HepG2 (cell line): ENCODE measurements around the gene CHRM5. TPM values are rescaled to one million over a fixed set of nuclear protein-coding genes. Genes with fewer than 3 reads are reported as not detected.

ENCODE experiments used
- CENPT ChIP-seq: sonication (generic); formaldehyde crosslinking; IDR thresholded peaks from 2 replicates; pipeline ENCODE4 v1.8.0; 2022; ENCODE audit warnings: low read depth, mild to moderate bottlenecking, moderate library complexity, missing genetic modification reagents
- FOSL1 ChIP-seq: sonication (generic); formaldehyde crosslinking; IDR thresholded peaks from 2 replicates; pipeline ENCODE4 v1.9.0; 2021; ENCODE audit warnings: missing genetic modification reagents, borderline replicate concordance
- GABPA ChIP-seq, 2 experiments: IDR thresholded peaks; 2 replicates each; pipeline ENCODE4 v1.6.1; 2011 to 2016; ENCODE audit warnings: low read depth in 2 of 2, low read length in 1 of 2, missing biosample characterization in 1 of 2, missing genetic modification characterization in 1 of 2
- HES4 ChIP-seq: sonication (generic); formaldehyde crosslinking; IDR thresholded peaks from 2 replicates; pipeline ENCODE4 v1.9.0; 2021; ENCODE audit warnings: mild to moderate bottlenecking, missing genetic modification reagents, borderline replicate concordance
- HNF4A ChIP-seq: sonication (generic); formaldehyde crosslinking; IDR thresholded peaks from 2 replicates; pipeline ENCODE4 v1.4.0; 2020; ENCODE audit warnings: missing genetic modification reagents
- IRX3 ChIP-seq: sonication (generic); formaldehyde crosslinking; IDR thresholded peaks from 2 replicates; pipeline ENCODE4 v1.8.1; 2023; ENCODE audit warnings: mild to moderate bottlenecking, low read depth, missing genetic modification reagents, borderline replicate concordance
- MAZ ChIP-seq, 2 experiments: sonication (generic) in 1 of 2; formaldehyde crosslinking in 1 of 2; IDR thresholded peaks; 2 replicates each; pipeline versions ENCODE4 v1.5.0 to v1.6.1; 2012 to 2020; ENCODE audit warnings: low read depth in 2 of 2, mild to moderate bottlenecking in 2 of 2, borderline replicate concordance in 1 of 2, improper control_type of control experiment in 1 of 2, low read length in 1 of 2, missing genetic modification reagents in 1 of 2, moderate library complexity in 1 of 2
- NR2C2 ChIP-seq: sonication (generic); formaldehyde crosslinking; IDR thresholded peaks from 2 replicates; pipeline ENCODE4 v1.4.0; 2020; ENCODE audit warnings: missing genetic modification reagents, mild to moderate bottlenecking, moderate library complexity, borderline replicate concordance
- RBFOX2 ChIP-seq: fragments of 200-400 bp; formaldehyde crosslinking; IDR thresholded peaks from 2 replicates; pipeline ENCODE4 v1.6.1; 2017; ENCODE audit warnings: low read depth, mild to moderate bottlenecking, low read length
- RBM39 ChIP-seq: fragments of 200-400 bp; formaldehyde crosslinking; IDR thresholded peaks from one replicate; pipeline ENCODE4 v1.6.1; 2018; ENCODE audit warnings: antibody characterized with exemption, mild to moderate bottlenecking, low read depth, low read length; ENCODE audit not compliant: poor library complexity, severe bottlenecking
- TMF1 ChIP-seq: sonication (generic); formaldehyde crosslinking; IDR thresholded peaks from 2 replicates; pipeline ENCODE4 v1.8.1; 2022; ENCODE audit warnings: low read depth, missing genetic modification reagents
- WIZ ChIP-seq: sonication (generic); formaldehyde crosslinking; IDR thresholded peaks from 2 replicates; pipeline ENCODE4 v1.5.1; 2020; ENCODE audit warnings: mild to moderate bottlenecking, missing genetic modification reagents
- ZIK1 ChIP-seq: sonication (generic); formaldehyde crosslinking; IDR thresholded peaks from 2 replicates; pipeline ENCODE4 v1.5.0; 2020; ENCODE audit warnings: mild to moderate bottlenecking, low read depth, missing genetic modification reagents, borderline replicate concordance
- ZNF558 ChIP-seq: sonication (generic); formaldehyde crosslinking; IDR thresholded peaks from 2 replicates; pipeline ENCODE4 v1.9.0; 2022; ENCODE audit warnings: mild to moderate bottlenecking, missing genetic modification reagents, borderline replicate concordance
- ZNF563 ChIP-seq: sonication (generic); formaldehyde crosslinking; IDR thresholded peaks from 2 replicates; pipeline ENCODE4 v1.8.0; 2022; ENCODE audit warnings: mild to moderate bottlenecking, moderate library complexity, missing genetic modification reagents
- ZNF672 ChIP-seq: sonication (generic); formaldehyde crosslinking; IDR thresholded peaks from 2 replicates; pipeline ENCODE4 v1.8.1; 2022; ENCODE audit warnings: missing genetic modification reagents
- ZNF761 ChIP-seq: sonication (generic); formaldehyde crosslinking; conservative IDR thresholded peaks from 2 replicates; pipeline ENCODE4 v1.4.0; 2020; ENCODE audit warnings: mild to moderate bottlenecking, missing genetic modification reagents
- polyA plus RNA-seq, 8 experiments: library from polyadenylated mRNA; depleted of rRNA in 3 of 8; stranded (reverse) in 7 of 8; unstranded in 1 of 8; fragments of >200 nt; fragmentation: Illumina TruSeq in 4 of 8; extraction: Trizol in 4 of 8; gene quantifications; 2 replicates each; pipeline versions ENCODE4 v1.2.1 to v1.2.3, GENCODE V29; 2011 to 2016; ENCODE audit warnings: low read depth in 4 of 8, missing spikeins in 1 of 8, mixed read lengths in 1 of 8; ENCODE audit not compliant: insufficient read depth in 1 of 8
- total RNA-seq, 5 experiments: library from RNA; depleted of rRNA; stranded (reverse); fragments of >200 nt; fragmentation: Illumina TruSeq; extraction: Trizol; gene quantifications; 2 replicates each; pipeline ENCODE4 v1.2.3, GENCODE V29; 2016; ENCODE audit warnings: low read depth in 1 of 5
- TF ChIP-seq, protein P1 (sequence below): sonication (generic); formaldehyde crosslinking; IDR thresholded peaks from 2 replicates; pipeline ENCODE4 v1.5.1; 2020; ENCODE audit warnings: mild to moderate bottlenecking, missing genetic modification reagents, moderate library complexity
- TF ChIP-seq, protein P2 (sequence below): sonication (generic); formaldehyde crosslinking; IDR thresholded peaks from 2 replicates; pipeline ENCODE4 v1.4.0; 2020; ENCODE audit warnings: mild to moderate bottlenecking, missing genetic modification reagents

CHRM5 gene
- total and polyA plus RNA-seq, 2 of the 13 experiments (the other 11 are each of a cell fraction or from before 2014, with no cell fraction given) = not detected

DNA sequence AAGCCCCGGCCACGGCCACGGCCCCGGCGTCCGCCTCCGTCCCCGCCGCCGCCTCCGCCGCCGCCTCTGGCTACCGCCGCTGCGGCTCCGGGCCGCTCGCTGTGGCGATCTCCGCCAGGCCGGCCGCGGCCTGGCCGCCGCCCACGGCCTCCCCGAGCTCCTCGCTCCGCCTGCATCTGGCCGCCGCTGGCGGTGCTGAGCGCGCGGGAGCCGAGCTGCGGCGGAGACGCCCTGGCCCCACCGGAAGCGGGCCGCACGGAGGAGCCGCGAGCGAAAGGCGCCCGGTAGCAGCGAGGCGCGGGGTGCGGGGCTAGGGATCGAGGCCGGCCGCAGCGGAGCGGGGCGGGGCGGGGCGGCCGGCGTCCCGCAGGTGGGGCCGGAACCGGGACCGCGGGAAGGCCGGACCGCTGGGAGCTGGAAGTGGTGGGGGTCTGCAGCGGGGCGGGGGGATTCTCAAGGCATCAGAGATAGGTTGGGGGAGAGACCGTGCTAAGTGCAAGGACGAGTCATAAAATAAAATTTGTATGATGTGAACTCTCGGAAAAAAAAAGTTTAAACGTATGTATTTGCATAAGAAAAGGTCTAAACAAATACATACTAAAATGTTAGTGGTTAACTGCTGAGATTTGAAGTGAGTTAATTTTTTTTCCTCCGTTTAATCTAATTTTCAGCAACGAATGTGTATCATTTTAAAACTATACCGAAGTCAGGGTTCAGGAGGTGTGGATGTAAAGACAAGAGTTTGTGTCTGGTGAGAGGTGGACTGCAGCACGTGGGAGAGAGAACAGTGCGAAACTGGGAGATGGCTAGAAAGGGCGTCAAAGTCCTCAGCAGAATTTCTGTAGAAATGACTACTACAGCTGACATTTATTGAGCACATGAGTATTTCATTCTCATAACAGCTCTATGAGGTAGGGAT is 70.8 kb downstream of the CHRM5 start, which contains the start of gene AVEN (continued):
- TF ChIP-seq NR2C2 (CRISPR knock-in tag) (no peak), CENPT (CRISPR knock-in tag) (no peak), IRX3 (peak; percentile 15; the same call in 1 of the 2 replicates), GABPA (IDR thresholded peaks at IDR 0.05; ENCODE audit: low read depth, low read length) (peak; percentile 49; the same call in 1 of the 2 replicates), GABPA (CRISPR knock-in tag; IDR thresholded peaks at IDR 0.05; ENCODE audit: low read depth) (no peak), ZNF761 (CRISPR knock-in tag) (0 out of 2 replicates have a peak, but pooled peaks have one; percentile 10), ZNF563 (CRISPR knock-in tag) (peak; percentile 19), WIZ (CRISPR knock-in tag) (no peak), RBM39 (peak; percentile 19), MAZ (IDR thresholded peaks at IDR 0.05; ENCODE audit: borderline replicate concordance, low read depth, low read length) (no peak), MAZ (CRISPR knock-in tag; IDR thresholded peaks at IDR 0.05; ENCODE audit: low read depth) (peak; percentile 59), RBFOX2 (peak; percentile 73), FOSL1 (CRISPR knock-in tag) (no peak), TMF1 (CRISPR knock-in tag) (peak; percentile 52), ZNF558 (CRISPR knock-in tag) (0 out of 2 replicates have a peak, but pooled peaks have one; percentile 14), HES4 (CRISPR knock-in tag) (peak; percentile 26), HNF4A (CRISPR knock-in tag) (no peak), ZIK1 (CRISPR knock-in tag) (peak; percentile 16; the same call in 1 of the 2 replicates), ZNF672 (CRISPR knock-in tag) (no peak)
- TF ChIP-seq, protein P1, sequence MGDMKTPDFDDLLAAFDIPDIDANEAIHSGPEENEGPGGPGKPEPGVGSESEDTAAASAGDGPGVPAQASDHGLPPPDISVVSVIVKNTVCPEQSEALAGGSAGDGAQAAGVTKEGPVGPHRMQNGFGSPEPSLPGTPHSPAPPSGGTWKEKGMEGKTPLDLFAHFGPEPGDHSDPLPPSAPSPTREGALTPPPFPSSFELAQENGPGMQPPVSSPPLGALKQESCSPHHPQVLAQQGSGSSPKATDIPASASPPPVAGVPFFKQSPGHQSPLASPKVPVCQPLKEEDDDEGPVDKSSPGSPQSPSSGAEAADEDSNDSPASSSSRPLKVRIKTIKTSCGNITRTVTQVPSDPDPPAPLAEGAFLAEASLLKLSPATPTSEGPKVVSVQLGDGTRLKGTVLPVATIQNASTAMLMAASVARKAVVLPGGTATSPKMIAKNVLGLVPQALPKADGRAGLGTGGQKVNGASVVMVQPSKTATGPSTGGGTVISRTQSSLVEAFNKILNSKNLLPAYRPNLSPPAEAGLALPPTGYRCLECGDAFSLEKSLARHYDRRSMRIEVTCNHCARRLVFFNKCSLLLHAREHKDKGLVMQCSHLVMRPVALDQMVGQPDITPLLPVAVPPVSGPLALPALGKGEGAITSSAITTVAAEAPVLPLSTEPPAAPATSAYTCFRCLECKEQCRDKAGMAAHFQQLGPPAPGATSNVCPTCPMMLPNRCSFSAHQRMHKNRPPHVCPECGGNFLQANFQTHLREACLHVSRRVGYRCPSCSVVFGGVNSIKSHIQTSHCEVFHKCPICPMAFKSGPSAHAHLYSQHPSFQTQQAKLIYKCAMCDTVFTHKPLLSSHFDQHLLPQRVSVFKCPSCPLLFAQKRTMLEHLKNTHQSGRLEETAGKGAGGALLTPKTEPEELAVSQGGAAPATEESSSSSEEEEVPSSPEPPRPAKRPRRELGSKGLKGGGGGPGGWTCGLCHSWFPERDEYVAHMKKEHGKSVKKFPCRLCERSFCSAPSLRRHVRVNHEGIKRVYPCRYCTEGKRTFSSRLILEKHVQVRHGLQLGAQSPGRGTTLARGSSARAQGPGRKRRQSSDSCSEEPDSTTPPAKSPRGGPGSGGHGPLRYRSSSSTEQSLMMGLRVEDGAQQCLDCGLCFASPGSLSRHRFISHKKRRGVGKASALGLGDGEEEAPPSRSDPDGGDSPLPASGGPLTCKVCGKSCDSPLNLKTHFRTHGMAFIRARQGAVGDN (CRISPR knock-in tag) = peak; percentile 15; the same call in 1 of the 2 replicates
- TF ChIP-seq, protein P2, sequence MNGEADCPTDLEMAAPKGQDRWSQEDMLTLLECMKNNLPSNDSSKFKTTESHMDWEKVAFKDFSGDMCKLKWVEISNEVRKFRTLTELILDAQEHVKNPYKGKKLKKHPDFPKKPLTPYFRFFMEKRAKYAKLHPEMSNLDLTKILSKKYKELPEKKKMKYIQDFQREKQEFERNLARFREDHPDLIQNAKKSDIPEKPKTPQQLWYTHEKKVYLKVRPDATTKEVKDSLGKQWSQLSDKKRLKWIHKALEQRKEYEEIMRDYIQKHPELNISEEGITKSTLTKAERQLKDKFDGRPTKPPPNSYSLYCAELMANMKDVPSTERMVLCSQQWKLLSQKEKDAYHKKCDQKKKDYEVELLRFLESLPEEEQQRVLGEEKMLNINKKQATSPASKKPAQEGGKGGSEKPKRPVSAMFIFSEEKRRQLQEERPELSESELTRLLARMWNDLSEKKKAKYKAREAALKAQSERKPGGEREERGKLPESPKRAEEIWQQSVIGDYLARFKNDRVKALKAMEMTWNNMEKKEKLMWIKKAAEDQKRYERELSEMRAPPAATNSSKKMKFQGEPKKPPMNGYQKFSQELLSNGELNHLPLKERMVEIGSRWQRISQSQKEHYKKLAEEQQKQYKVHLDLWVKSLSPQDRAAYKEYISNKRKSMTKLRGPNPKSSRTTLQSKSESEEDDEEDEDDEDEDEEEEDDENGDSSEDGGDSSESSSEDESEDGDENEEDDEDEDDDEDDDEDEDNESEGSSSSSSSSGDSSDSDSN (CRISPR knock-in tag) = peak; percentile 60; the same call in 1 of the 2 replicates
